H9 (cell line): Measurements from ENCODE around the gene GHRHR. TPM values are rescaled to one million over a fixed set of nuclear protein-coding genes. Genes with fewer than 3 reads are reported as not detected.

Source experiments
- DNase-seq: peaks from one replicate; pipeline ENCODE4 v3.0.0-alpha.2; 2017
- H2AFZ ChIP-seq: one replicate; pipeline ENCODE4 v1.6.1; 2013; ENCODE audit warnings: mild to moderate bottlenecking, low read length, control low read depth, moderate library complexity
- H2AK5ac ChIP-seq: 2 replicates; pipeline ENCODE4 v1.6.1; 2013; ENCODE audit warnings: low read length, control low read depth, mixed read lengths; ENCODE audit not compliant: insufficient read length
- H2BK120ac ChIP-seq: one replicate; pipeline ENCODE4 v1.6.1; 2013; ENCODE audit warnings: low read depth, mild to moderate bottlenecking, low read length, control low read depth, inconsistent platforms; ENCODE audit not compliant: poor library complexity, severe bottlenecking
- H2BK12ac ChIP-seq: 2 replicates; pipeline ENCODE4 v1.6.1; 2013; ENCODE audit warnings: low read length, control low read depth, mixed read lengths, low read depth; ENCODE audit not compliant: insufficient read length
- H2BK15ac ChIP-seq: 2 replicates; pipeline ENCODE4 v1.6.1; 2013; ENCODE audit warnings: low read depth, low read length, control low read depth
- H2BK20ac ChIP-seq: one replicate; pipeline ENCODE4 v1.6.1; 2013; ENCODE audit warnings: low read depth, mild to moderate bottlenecking, low read length, control low read depth, inconsistent platforms; ENCODE audit not compliant: poor library complexity, severe bottlenecking
- H2BK5ac ChIP-seq: 2 replicates; pipeline ENCODE4 v1.6.1; 2013; ENCODE audit warnings: low read length, control low read depth, mixed read lengths; ENCODE audit not compliant: insufficient read length
- H3K14ac ChIP-seq: 2 replicates; pipeline ENCODE4 v1.6.1; 2013; ENCODE audit warnings: low read length, control low read depth; ENCODE audit not compliant: insufficient read depth
- H3K18ac ChIP-seq: 2 replicates; pipeline ENCODE4 v1.6.1; 2013; ENCODE audit warnings: low read depth, mild to moderate bottlenecking, mixed read lengths, low read length, control low read depth; ENCODE audit not compliant: insufficient read length
- H3K23ac ChIP-seq: 2 replicates; pipeline ENCODE4 v1.6.1; 2013; ENCODE audit warnings: low read length, control low read depth, mixed read lengths, low read depth; ENCODE audit not compliant: insufficient read length
- H3K23me2 ChIP-seq: 2 replicates; pipeline ENCODE4 v1.6.1; 2013; ENCODE audit warnings: low read depth, mild to moderate bottlenecking, mixed read lengths, low read length, control low read depth; ENCODE audit not compliant: insufficient read length, poor library complexity, severe bottlenecking
- H3K27ac ChIP-seq: 2 replicates; pipeline ENCODE4 v1.5.1; 2013; ENCODE audit warnings: low read length, control low read depth, mixed read lengths, low read depth; ENCODE audit not compliant: insufficient read length
- H3K27me3 ChIP-seq: 2 replicates; pipeline ENCODE4 v1.6.1; 2013; ENCODE audit warnings: low read length, control low read depth, inconsistent platforms; ENCODE audit not compliant: insufficient read depth
- H3K4ac ChIP-seq: 2 replicates; pipeline ENCODE4 v1.6.1; 2013; ENCODE audit warnings: low read depth, mild to moderate bottlenecking, control low read depth, inconsistent platforms, low read length, moderate library complexity
- H3K4me1 ChIP-seq: 2 replicates; pipeline ENCODE4 v1.6.1; 2013; ENCODE audit warnings: low read length, control low read depth, inconsistent platforms; ENCODE audit not compliant: insufficient read depth
- H3K4me2 ChIP-seq: 2 replicates; pipeline ENCODE4 v1.6.1; 2013; ENCODE audit warnings: low read length, control low read depth, mixed read lengths; ENCODE audit not compliant: insufficient read length, insufficient read depth
- H3K56ac ChIP-seq: 2 replicates; pipeline ENCODE4 v1.6.1; 2013; ENCODE audit warnings: low read depth, mild to moderate bottlenecking, mixed read lengths, low read length, control low read depth; ENCODE audit not compliant: insufficient read length
- H3K79me1 ChIP-seq: 2 replicates; pipeline ENCODE4 v1.6.1; 2013; ENCODE audit warnings: low read depth, mild to moderate bottlenecking, moderate library complexity, low read length, control low read depth, inconsistent platforms; ENCODE audit not compliant: insufficient read depth, poor library complexity, severe bottlenecking
- H3K79me2 ChIP-seq: 2 replicates; pipeline ENCODE4 v1.6.1; 2013; ENCODE audit warnings: low read length, control low read depth, inconsistent platforms; ENCODE audit not compliant: insufficient read depth
- H3K9ac ChIP-seq: 2 replicates; pipeline ENCODE4 v1.6.1; 2013; ENCODE audit warnings: low read length, control low read depth, mixed read lengths; ENCODE audit not compliant: insufficient read length; ENCODE audit errors: extremely low read depth
- H3K9me3 ChIP-seq: one replicate; pipeline ENCODE4 v1.6.1; 2013; ENCODE audit warnings: low read depth, low read length, inconsistent platforms; ENCODE audit not compliant: control insufficient read depth
- H3T11ph ChIP-seq: one replicate; pipeline ENCODE4 v1.6.1; 2013; ENCODE audit warnings: mild to moderate bottlenecking, low read length, control low read depth, inconsistent platforms
- H4K20me1 ChIP-seq: one replicate; pipeline ENCODE4 v1.6.1; 2013; ENCODE audit not compliant: control insufficient read depth, insufficient read length, insufficient read depth
- H4K5ac ChIP-seq: 2 replicates; pipeline ENCODE4 v1.6.1; 2013; ENCODE audit warnings: low read depth, mild to moderate bottlenecking, mixed read lengths, low read length, control low read depth; ENCODE audit not compliant: insufficient read length
- H4K8ac ChIP-seq: replicated peaks from 2 replicates; pipeline ENCODE4 v1.6.1; 2013; ENCODE audit warnings: low read length, control low read depth, mixed read lengths, low read depth; ENCODE audit not compliant: insufficient read length
- H4K91ac ChIP-seq: 2 replicates; pipeline ENCODE4 v1.6.1; 2013; ENCODE audit warnings: low read depth, mild to moderate bottlenecking, moderate library complexity, mixed read lengths, low read length, control low read depth; ENCODE audit not compliant: insufficient read length
- H3K27ac Mint-ChIP-seq, 3 experiments: 2 replicates in 2 of 3; 3 replicates in 1 of 3; pipeline ENCODE4 v1.8.0; 2020 to 2021; ENCODE audit warnings: mixed read lengths in 3 of 3, mild to moderate bottlenecking in 1 of 3, moderate library complexity in 1 of 3
- H3K27me3 Mint-ChIP-seq: 2 replicates; pipeline ENCODE4 v1.8.0; 2021; ENCODE audit warnings: low read depth, mild to moderate bottlenecking, moderate library complexity, mixed read lengths
- H3K36me3 Mint-ChIP-seq, 3 experiments: 2 replicates in 2 of 3; 3 replicates in 1 of 3; pipeline ENCODE4 v1.8.0; 2020 to 2021; ENCODE audit warnings: low read depth in 3 of 3, mixed read lengths in 3 of 3; ENCODE audit not compliant: insufficient read depth in 1 of 3
- H3K4me1 Mint-ChIP-seq, 2 experiments: 2 replicates each; pipeline ENCODE4 v1.8.0; 2020; ENCODE audit warnings: mixed read lengths in 2 of 2
- H3K4me3 Mint-ChIP-seq, 2 experiments: 2 replicates in 1 of 2; 3 replicates in 1 of 2; pipeline ENCODE4 v1.8.0; 2020 to 2021; ENCODE audit warnings: mild to moderate bottlenecking in 2 of 2, mixed read lengths in 2 of 2, moderate library complexity in 1 of 2
- H3K9me3 Mint-ChIP-seq, 2 experiments: 2 replicates in 1 of 2; 3 replicates in 1 of 2; pipeline ENCODE4 v1.8.0; 2020; ENCODE audit warnings: mild to moderate bottlenecking in 2 of 2, mixed read lengths in 2 of 2, moderate library complexity in 1 of 2
- CTCF ChIP-seq: fragments of 200-600 bp; sonication (generic); conservative IDR thresholded peaks from 3 replicates; pipeline ENCODE4 v1.8.0; 2021; ENCODE audit warnings: antibody characterized with exemption, mild to moderate bottlenecking
- WGBS: extraction: QIAGEN DNeasy Blood & Tissue Kit; methylation state at CpG from one replicate; pipeline ENCODE4 v1.1.7; 2013; ENCODE audit warnings: missing lambda C conversion rate, low lambda C conversion rate, mixed read lengths; ENCODE audit not compliant: insufficient read length; ENCODE audit errors: extremely low coverage; 5-methylcytosine and 5-hydroxymethylcytosine counted together
- total RNA-seq: library from RNA; stranded (reverse); gene quantifications from 2 replicates; pipeline ENCODE4 v1.2.1, GENCODE V29; 2021

Gene GHRHR
- total RNA-seq, 1 experiment from 2014 or later: 7.4 TPM

DNA sequence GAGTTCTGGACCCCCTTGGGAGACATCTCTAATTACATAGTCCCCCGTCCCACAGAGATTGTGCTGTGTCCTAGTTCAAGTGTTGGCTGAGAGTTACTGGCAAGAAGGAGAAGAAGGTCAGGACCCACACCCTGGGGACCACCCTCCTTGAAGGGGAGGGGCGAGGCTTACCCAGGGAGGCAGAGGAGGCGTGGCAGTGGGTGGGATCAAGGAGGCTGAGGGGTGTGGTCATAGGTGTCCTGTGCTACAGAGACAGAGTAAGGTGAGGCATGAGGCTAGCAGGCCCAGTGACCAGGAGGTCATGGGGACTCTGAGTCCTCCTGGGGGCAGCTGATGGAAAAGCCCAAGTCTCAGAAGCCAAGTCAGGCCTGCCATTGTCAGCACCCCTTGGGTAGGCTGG, 59.0 kb downstream of the GHRHR start:
- H3K4me3 Mint-ChIP-seq: no peak overlapping the region
- DNase-seq: peak; percentile 54
- H3K9me3 ChIP-seq: no peaks in the 10 kb centered on the region
- peaks cover 44 to 49% of the 10 kb centered on the region in 2 experiments for H3K4me1 Mint-ChIP-seq
- H3T11ph ChIP-seq: no peak overlapping the region
- H3K79me2 ChIP-seq: no peaks in the 10 kb centered on the region
- WGBS: no CpG with 5 or more reads among the region's 3 CpGs
- H3K27me3 ChIP-seq: no peaks in the 10 kb centered on the region
- H3K79me1 ChIP-seq: no peaks in the 10 kb centered on the region
- H2BK20ac ChIP-seq: no peak overlapping the region
- no peak overlapping the region for H3K18ac ChIP-seq
- H4K8ac ChIP-seq: no peak overlapping the region
- H3K56ac ChIP-seq: no peak overlapping the region
- H3K14ac ChIP-seq: no peak overlapping the region
- peak overlapping the region in 1 of 3 experiments; percentile 66; a peak in 2 of 7 replicates for H3K27ac Mint-ChIP-seq
- no peak overlapping the region for H3K4ac ChIP-seq
- H3K36me3 Mint-ChIP-seq: no peaks in the 10 kb centered on the region
- no peaks in the 10 kb centered on the region for H4K20me1 ChIP-seq
- no peak overlapping the region for H4K5ac ChIP-seq
- H3K27ac ChIP-seq: no peak overlapping the region
- no peak overlapping the region for H3K23ac ChIP-seq
- no peak overlapping the region for H4K91ac ChIP-seq
- H3K9ac ChIP-seq: no peak overlapping the region
- no peak overlapping the region for H3K4me2 ChIP-seq
- TF ChIP-seq CTCF: no peak
- H3K27me3 Mint-ChIP-seq: peaks cover 6% of the 10 kb centered on the region; the same call in 1 of the 2 replicates
- no peak overlapping the region for H2BK120ac ChIP-seq
- peaks cover 8% of the 10 kb centered on the region for H3K4me1 ChIP-seq
- H3K23me2 ChIP-seq: no peaks in the 10 kb centered on the region
- no peak overlapping the region for H2BK5ac ChIP-seq
- no peaks in the 10 kb centered on the region for H3K9me3 Mint-ChIP-seq
- H2AFZ ChIP-seq: no peak overlapping the region
- no peak overlapping the region for H2BK12ac ChIP-seq
- no peak overlapping the region for H2AK5ac ChIP-seq
- H2BK15ac ChIP-seq: no peak overlapping the region
